DOHH2 (cell line): ENCODE results near the gene AFM.

ENCODE experiments used
- EZH2phosphoT487 ChIP-seq: fragments of 200-600 bp; sonication (generic); IDR thresholded peaks from 2 replicates; pipeline ENCODE4 v1.6.1; 2017; ENCODE audit warnings: borderline replicate concordance, mild to moderate bottlenecking, antibody characterized with exemption, low read length, moderate library complexity, mixed read lengths
- TF ChIP-seq, protein P1 (sequence below): fragments of 200-600 bp; sonication (generic); IDR thresholded peaks from one replicate; pipeline ENCODE4 v1.5.1; 2014; ENCODE audit warnings: antibody characterized with exemption, mild to moderate bottlenecking, low read depth, low read length; ENCODE audit not compliant: poor library complexity, severe bottlenecking

DNA sequence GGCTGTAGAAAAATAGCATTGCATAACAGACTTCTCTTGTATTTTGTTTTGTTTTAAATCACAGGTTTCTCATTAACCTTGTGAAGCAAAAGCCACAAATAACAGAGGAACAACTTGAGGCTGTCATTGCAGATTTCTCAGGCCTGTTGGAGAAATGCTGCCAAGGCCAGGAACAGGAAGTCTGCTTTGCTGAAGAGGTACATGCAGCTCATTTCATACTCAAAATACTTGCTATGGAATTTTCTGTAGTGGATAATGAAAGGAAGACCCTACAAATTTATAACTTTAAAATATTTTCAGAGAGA lies 27.9 kb upstream of the AFM start:
- TF ChIP-seq, protein P1, sequence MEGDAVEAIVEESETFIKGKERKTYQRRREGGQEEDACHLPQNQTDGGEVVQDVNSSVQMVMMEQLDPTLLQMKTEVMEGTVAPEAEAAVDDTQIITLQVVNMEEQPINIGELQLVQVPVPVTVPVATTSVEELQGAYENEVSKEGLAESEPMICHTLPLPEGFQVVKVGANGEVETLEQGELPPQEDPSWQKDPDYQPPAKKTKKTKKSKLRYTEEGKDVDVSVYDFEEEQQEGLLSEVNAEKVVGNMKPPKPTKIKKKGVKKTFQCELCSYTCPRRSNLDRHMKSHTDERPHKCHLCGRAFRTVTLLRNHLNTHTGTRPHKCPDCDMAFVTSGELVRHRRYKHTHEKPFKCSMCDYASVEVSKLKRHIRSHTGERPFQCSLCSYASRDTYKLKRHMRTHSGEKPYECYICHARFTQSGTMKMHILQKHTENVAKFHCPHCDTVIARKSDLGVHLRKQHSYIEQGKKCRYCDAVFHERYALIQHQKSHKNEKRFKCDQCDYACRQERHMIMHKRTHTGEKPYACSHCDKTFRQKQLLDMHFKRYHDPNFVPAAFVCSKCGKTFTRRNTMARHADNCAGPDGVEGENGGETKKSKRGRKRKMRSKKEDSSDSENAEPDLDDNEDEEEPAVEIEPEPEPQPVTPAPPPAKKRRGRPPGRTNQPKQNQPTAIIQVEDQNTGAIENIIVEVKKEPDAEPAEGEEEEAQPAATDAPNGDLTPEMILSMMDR: no peak
- TF ChIP-seq EZH2phosphoT487: no peak
